Epithelial cell of proximal tubule (primary cell): ENCODE results near the gene CELSR1. TPM values are rescaled to one million over a fixed set of nuclear protein-coding genes. Genes with fewer than 3 reads are reported as not detected.

Experiments
- DNase-seq: peaks from one replicate; pipeline ENCODE4 v3.0.0-alpha.2; 2011; ENCODE audit warnings: low read depth
- H3K4me3 ChIP-seq: 2 replicates; pipeline ENCODE4 v1.5.1; 2011; ENCODE audit warnings: low read depth, mild to moderate bottlenecking, low read length
- total RNA-seq: library from RNA; depleted of rRNA; stranded (reverse); fragments of >200 nt; gene quantifications from 2 replicates; pipeline ENCODE4 v1.2.3, GENCODE V29; 2015
- TF ChIP-seq, protein P1 (sequence below): conservative IDR thresholded peaks from 2 replicates; pipeline ENCODE4 v1.5.1; 2012; ENCODE audit warnings: low read depth, mild to moderate bottlenecking, low read length

Gene CELSR1
- total RNA-seq, 1 donor from 2014 or later: 85.0 TPM

DNA sequence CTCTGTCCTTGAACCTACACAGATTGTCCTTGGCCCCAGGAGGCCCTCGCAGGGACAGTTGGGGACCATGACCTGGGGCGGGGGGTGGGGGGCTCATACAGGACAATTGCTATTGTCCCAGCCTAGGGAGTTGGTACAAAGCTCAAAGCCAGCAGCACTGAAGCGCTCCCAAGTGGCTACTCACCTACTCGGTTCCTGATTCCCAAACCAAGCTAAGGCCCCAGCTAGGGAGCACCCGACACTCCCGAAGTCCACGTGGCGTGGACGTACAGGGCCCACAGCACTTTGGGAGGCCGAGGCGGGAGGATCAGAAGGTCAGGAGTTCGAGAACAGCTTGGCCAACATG is 80.6 kb downstream of the CELSR1 start:
- no peak for DNase-seq
- TF ChIP-seq, protein P1, sequence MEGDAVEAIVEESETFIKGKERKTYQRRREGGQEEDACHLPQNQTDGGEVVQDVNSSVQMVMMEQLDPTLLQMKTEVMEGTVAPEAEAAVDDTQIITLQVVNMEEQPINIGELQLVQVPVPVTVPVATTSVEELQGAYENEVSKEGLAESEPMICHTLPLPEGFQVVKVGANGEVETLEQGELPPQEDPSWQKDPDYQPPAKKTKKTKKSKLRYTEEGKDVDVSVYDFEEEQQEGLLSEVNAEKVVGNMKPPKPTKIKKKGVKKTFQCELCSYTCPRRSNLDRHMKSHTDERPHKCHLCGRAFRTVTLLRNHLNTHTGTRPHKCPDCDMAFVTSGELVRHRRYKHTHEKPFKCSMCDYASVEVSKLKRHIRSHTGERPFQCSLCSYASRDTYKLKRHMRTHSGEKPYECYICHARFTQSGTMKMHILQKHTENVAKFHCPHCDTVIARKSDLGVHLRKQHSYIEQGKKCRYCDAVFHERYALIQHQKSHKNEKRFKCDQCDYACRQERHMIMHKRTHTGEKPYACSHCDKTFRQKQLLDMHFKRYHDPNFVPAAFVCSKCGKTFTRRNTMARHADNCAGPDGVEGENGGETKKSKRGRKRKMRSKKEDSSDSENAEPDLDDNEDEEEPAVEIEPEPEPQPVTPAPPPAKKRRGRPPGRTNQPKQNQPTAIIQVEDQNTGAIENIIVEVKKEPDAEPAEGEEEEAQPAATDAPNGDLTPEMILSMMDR: no peak
- no peak overlapping the region for H3K4me3 ChIP-seq

DNA sequence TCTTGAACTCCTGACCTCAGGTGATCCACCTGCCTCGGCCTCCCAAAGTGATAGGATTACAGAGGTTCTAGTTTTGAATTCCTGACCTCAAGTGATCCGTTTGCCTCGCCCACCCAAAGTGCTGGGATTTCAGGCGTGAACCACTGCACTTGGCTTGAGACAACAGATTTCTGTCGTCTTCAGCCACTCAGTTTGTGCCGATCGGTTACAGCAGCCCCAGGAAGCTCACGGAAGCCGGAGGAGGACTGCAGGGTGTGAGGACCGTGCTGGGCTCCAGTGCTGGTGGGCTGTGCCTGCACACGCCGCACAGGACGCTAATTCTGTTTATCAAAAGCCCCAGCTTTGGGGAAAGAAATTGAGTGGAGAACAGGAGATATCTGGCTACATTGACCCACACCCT is 82.0 kb downstream of the CELSR1 start:
- no peak overlapping the region for H3K4me3 ChIP-seq
- no peak for DNase-seq
- TF ChIP-seq, protein P1: no peak

DNA sequence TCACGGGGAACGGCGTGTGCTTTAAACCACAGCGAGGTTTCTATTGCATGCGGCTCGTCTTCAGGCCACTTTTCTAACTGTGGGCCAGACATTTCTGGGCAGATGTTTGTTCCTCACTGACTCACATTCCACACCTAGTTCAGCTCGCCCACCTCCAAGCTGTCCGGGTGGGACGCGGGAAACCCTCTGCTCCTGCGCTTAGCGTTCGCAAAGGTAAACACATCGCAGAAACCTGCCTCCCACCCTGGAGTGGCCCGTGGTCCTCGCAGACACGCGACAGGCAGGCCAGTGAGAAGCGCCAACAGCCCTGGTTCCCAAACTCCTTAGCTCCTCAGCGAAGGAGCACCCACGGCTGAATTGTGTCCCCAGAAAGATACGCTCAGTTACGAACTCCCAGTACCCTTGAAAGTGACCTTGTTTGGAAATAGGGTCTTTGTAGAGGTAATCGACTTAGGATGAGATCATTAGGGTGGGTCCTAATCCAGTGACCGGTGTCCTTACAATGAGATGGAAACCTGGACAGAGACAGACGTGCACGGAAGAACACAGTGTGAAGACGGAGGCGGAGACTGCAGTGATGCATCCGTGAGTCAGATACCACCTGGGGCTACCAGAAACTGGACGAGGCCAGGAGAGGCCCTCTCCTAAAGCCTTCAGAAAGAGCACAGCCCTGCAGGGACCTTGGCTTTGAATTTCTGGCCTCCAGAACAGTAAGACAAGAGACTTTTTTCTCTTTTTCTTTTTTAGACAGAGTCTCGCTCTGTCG is 82.7 kb downstream of the CELSR1 start:
- H3K4me3 ChIP-seq: no peak overlapping the region
- TF ChIP-seq, protein P1: no peak
- DNase-seq: no peak

DNA sequence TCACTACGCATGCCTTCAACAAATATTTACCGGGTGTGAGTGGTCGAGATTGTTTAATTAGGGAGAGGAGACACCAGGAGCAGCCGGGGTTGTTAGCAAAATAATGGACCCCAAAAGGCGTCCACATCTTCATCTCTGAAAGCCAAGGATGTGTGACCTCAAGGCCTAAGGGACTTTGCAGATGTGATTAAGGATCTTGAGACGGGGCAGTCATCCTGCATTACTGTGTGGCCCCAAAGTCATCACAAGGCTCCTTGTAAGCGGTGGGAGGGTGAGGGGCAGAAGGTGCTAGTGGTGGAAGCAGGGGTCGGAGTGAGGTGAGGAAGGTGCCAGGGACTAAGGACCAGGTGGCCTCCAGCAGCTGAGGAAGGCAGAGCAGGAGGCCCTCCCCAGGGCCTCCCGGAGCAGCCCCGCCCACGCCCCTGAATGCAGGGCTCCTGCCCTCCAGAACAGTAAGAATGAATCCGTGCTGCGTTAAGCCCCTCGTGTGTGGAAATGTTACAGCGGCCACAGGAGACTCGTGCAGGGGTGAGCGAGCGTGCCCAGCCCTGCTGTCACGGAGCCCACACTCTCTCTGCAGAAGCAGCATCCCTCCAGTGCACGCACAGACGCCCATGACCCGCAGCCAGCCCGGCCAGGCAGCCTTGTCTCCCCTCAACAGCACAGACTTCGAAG is 83.5 kb downstream of the CELSR1 start:
- TF ChIP-seq, protein P1: no peak
- no peak overlapping the region for H3K4me3 ChIP-seq
- no peak for DNase-seq

DNA sequence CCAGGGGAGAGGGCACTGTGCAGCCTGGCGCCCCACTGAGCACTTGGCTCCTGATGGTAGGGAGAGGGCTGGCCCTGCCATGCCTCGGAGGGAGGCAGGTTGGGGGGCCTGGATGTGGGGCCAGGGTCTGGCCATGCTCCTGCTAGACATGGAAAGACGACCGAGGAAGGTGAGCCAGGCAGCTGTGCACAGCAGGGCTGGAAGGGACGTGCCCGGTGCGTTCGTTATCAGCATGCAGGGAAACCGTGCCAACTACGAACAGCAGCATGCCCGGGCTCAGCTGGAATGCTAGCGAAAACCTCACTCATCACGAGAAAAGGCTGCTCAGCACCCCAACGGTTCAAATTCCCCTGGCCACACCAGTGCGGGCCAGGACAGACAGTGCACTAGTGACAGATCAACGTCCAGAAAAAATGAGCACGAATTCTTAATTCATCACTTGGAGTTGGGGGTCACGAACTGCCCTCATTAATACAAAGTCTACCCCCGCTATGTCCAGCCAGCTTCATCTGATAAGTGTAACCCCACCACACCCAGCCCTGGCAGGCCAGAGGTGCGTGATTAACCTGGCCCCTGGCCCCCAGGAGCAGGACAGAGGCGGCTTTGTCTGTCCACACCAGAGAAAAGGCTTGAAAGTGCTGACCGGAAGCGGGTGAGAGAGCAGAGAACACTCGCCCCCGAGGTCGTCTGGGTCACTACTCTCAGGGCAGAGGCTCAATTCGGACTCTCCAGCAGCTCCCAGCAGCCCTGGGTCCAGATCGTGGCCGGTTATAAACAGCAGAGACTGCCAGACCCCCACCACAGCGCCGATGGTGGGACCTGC is 84.2 kb downstream of the CELSR1 start:
- DNase-seq: no peak
- TF ChIP-seq, protein P1: no peak
- no peak overlapping the region for H3K4me3 ChIP-seq

DNA sequence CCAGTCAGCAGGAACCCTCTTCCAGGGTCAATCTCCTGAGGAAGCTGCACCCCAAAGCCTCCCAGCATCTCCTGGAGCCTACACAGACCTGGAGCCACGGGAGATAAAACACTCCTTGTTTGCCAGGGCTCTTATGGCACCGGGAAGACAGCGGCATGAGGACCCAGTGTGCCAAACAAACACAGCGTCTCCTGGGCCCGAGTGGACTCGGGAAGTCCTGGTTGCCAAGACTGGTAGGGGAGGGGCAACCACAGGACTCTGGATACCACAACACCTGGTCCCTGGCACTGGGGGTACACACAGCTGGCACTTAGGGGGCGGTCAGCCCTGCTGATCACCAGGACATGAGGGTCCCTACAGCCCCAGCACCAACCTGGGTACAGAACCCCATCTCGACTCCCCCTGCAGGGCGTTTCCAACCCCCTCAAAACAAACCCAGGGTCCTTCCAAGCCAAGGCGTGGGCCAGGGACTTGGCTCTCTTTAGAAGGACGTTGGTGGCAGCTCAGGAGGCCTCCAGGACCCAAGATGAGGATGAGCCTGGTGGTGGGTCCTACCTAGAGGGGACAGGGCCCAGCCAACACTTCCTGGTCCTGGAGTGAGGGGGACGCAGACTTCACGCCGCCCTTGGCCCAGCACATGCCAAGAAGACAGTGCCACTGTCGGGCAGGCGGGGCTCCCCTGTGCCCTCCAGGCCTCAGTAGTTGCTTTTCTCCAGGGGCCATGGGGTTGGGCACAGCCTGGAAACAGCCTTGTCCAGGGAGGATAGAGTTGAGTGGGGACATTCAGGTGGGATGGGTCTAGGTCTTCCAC is 85.0 kb downstream of the CELSR1 start:
- no peak for DNase-seq
- TF ChIP-seq, protein P1: no peak
- H3K4me3 ChIP-seq: no peak overlapping the region
